K562 (cell line): ENCODE results near the gene LRRC26. TPM values are rescaled to one million over a fixed set of nuclear protein-coding genes. Genes with fewer than 3 reads are reported as not detected.

Experiments used
- CBFB ChIP-seq: sonication (generic); formaldehyde crosslinking; IDR thresholded peaks from 2 replicates; pipeline ENCODE4 v1.4.0; 2020; ENCODE audit warnings: mild to moderate bottlenecking, missing genetic modification reagents
- CBX5 ChIP-seq: IDR thresholded peaks from 2 replicates; pipeline ENCODE4 v1.6.1; 2014; ENCODE audit warnings: low read depth, borderline replicate concordance
- MEF2A ChIP-seq: IDR thresholded peaks from 2 replicates; pipeline ENCODE4 v1.6.1; 2011; ENCODE audit warnings: low read depth, mild to moderate bottlenecking, low read length, moderate library complexity; ENCODE audit not compliant: control insufficient read depth
- NFIX ChIP-seq: fragments of 250-450 bp; sonication (Bioruptor Pico); IDR thresholded peaks from 2 replicates; pipeline ENCODE4 v1.4.0; 2020; ENCODE audit warnings: low read depth, mild to moderate bottlenecking, moderate library complexity
- PTRF ChIP-seq: fragments of 450-650 bp; IDR thresholded peaks from 2 replicates; pipeline ENCODE4 v1.6.1; 2016; ENCODE audit warnings: mild to moderate bottlenecking, missing genetic modification characterization, missing compliant biosample characterization
- RCOR1 ChIP-seq, 2 experiments: IDR thresholded peaks; 2 replicates each; pipeline ENCODE4 v1.6.1; 2012; ENCODE audit warnings: low read depth in 2 of 2, low read length in 2 of 2, borderline replicate concordance in 1 of 2, improper control_type of control experiment in 1 of 2
- U2AF2 ChIP-seq: fragments of 200-400 bp; formaldehyde crosslinking; optimal IDR thresholded peaks from 2 replicates; pipeline ENCODE3; 2017; ENCODE audit warnings: low read depth, mild to moderate bottlenecking, low read length
- ZFP36 ChIP-seq: fragments of 150-350 bp; IDR thresholded peaks from 2 replicates; pipeline ENCODE4 v1.6.1; 2018; ENCODE audit warnings: low read length, low read depth; ENCODE audit not compliant: partially characterized antibody
- ZNF263 ChIP-seq: sonication (generic); formaldehyde crosslinking; IDR thresholded peaks from 2 replicates; pipeline ENCODE4 v1.8.0; 2022; ENCODE audit warnings: mild to moderate bottlenecking, missing genetic modification reagents, borderline replicate concordance
- ZNF347 ChIP-seq: fragments of 450-650 bp; formaldehyde crosslinking; IDR thresholded peaks from 2 replicates; pipeline ENCODE4 v1.4.0; 2020; ENCODE audit warnings: low read depth, mild to moderate bottlenecking, moderate library complexity
- ZNF589 ChIP-seq: fragments of 200-800 bp; sonication (Bioruptor generic); IDR thresholded peaks from 2 replicates; pipeline ENCODE4 v1.6.1; 2016; ENCODE audit warnings: low read depth, missing genetic modification characterization, missing compliant biosample characterization
- polyA plus RNA-seq, 8 experiments: library from polyadenylated mRNA; depleted of rRNA in 4 of 8; stranded (reverse) in 5 of 8; unstranded in 3 of 8; fragments of >200 nt; fragmentation: Nextera tagmentation in 2 of 8; fragmentation: Illumina TruSeq in 1 of 8; extraction: Ambion mirVana in 2 of 8; extraction: Trizol in 1 of 8; gene quantifications; 2 replicates each; pipeline versions ENCODE4 v1.2.1 to v1.2.3, GENCODE V29; 2011 to 2014; ENCODE audit warnings: inconsistent platforms in 1 of 8, missing spikeins in 1 of 8
- total RNA-seq, 7 experiments: library from RNA; depleted of rRNA in 6 of 7; stranded (reverse); fragments of >200 nt in 6 of 7; fragmentation: Illumina TruSeq in 2 of 7; extraction: Trizol in 2 of 7; gene quantifications; 2 replicates each; pipeline versions ENCODE4 v1.2.1 to v1.2.3, GENCODE V29; 2011 to 2021; ENCODE audit warnings: low replicate concordance in 1 of 7
- TF ChIP-seq, protein P1 (sequence below), 2 experiments: fragments of 450-650 bp in 1 of 2; sonication (generic) in 1 of 2; formaldehyde crosslinking in 1 of 2; IDR thresholded peaks; 2 replicates each; pipeline versions ENCODE4 v1.7.1 to v1.9.0; 2016 to 2022; ENCODE audit warnings: inconsistent platforms in 1 of 2, mild to moderate bottlenecking in 1 of 2, missing genetic modification reagents in 1 of 2
- TF ChIP-seq, protein P2 (sequence below): fragments of 250-450 bp; sonication (Bioruptor Pico); IDR thresholded peaks from 2 replicates; pipeline ENCODE4 v1.4.0; 2020; ENCODE audit warnings: mild to moderate bottlenecking, moderate library complexity
- TF ChIP-seq, protein P3 (sequence below): fragments of 450-650 bp; IDR thresholded peaks from 2 replicates; pipeline ENCODE4 v1.6.1; 2016; ENCODE audit warnings: antibody characterized with exemption

The LRRC26 gene
- total and polyA plus RNA-seq, 9 of the 15 experiments (the other 6 are each of a cell fraction or from before 2014, with no cell fraction given), result not detected

DNA sequence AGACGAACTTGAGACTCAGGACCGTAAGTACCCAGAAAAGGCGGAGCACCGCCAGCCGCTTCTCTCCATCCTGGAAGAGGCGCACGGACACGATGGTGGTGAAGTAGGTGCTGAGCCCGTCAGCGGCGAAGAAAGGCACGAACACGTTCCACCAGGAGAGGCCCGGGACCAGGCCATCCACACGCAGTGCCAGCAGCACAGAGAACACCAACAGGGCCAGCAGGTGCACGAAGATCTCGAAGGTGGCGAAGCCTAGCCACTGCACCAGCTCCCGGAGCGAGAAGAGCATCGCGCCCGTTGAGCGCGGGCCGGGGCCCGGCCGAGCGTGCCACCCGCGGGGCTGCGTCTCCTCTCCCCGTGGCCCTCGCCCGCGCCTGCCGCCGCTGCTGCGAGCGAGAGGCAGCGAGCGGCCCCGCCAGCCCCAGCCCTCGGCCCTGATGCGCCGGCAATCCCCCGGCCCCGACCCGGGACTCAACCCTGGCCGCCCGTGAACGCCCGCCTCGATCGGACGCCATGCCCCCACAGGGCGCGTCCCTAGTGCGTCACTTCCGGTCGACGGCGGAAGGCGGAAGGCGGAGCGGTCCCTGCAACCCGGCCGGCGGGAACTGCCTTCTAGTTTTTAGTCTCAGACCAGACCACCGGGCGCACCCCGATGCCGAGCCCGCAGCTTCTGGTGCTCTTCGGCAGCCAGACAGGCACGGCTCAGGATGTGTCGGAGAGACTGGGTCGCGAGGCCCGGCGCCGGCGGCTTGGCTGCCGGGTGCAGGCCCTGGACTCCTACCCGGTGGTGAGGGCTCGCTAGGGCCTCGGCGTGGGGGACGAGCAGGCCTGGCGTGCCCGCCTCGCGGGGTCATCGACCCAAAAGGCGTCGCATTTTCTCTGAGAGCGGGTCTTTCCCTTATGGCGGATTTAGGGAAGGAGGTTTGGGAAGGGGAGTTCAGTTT, 35.5 kb upstream of the LRRC26 start, which contains the start of the genes NDOR1 and TMEM203 (continued):
- TF ChIP-seq, protein P1, sequence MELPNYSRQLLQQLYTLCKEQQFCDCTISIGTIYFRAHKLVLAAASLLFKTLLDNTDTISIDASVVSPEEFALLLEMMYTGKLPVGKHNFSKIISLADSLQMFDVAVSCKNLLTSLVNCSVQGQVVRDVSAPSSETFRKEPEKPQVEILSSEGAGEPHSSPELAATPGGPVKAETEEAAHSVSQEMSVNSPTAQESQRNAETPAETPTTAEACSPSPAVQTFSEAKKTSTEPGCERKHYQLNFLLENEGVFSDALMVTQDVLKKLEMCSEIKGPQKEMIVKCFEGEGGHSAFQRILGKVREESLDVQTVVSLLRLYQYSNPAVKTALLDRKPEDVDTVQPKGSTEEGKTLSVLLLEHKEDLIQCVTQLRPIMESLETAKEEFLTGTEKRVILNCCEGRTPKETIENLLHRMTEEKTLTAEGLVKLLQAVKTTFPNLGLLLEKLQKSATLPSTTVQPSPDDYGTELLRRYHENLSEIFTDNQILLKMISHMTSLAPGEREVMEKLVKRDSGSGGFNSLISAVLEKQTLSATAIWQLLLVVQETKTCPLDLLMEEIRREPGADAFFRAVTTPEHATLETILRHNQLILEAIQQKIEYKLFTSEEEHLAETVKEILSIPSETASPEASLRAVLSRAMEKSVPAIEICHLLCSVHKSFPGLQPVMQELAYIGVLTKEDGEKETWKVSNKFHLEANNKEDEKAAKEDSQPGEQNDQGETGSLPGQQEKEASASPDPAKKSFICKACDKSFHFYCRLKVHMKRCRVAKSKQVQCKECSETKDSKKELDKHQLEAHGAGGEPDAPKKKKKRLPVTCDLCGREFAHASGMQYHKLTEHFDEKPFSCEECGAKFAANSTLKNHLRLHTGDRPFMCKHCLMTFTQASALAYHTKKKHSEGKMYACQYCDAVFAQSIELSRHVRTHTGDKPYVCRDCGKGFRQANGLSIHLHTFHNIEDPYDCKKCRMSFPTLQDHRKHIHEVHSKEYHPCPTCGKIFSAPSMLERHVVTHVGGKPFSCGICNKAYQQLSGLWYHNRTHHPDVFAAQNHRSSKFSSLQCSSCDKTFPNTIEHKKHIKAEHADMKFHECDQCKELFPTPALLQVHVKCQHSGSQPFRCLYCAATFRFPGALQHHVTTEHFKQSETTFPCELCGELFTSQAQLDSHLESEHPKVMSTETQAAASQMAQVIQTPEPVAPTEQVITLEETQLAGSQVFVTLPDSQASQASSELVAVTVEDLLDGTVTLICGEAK (IDR thresholded peaks at IDR 0.05), result peak; percentile 97
- TF ChIP-seq, protein P1 (CRISPR knock-in tag; IDR thresholded peaks at IDR 0.05), result no peak
- TF ChIP-seq PTRF (no peak), ZNF263 (CRISPR knock-in tag) (no peak), ZNF347 (CRISPR knock-in tag) (no peak), RCOR1 (IDR thresholded peaks at IDR 0.05; ENCODE audit: borderline replicate concordance in 1 of 2, low read depth in 2 of 2, low read length in 2 of 2) (no peak), U2AF2 (no peak), ZFP36 (no peak), ZNF589 (no peak), NFIX (CRISPR knock-in tag) (no peak), MEF2A (no peak), CBFB (CRISPR knock-in tag) (peak; percentile 60; the same call in 1 of the 2 replicates), CBX5 (no peak)
- TF ChIP-seq, protein P2, sequence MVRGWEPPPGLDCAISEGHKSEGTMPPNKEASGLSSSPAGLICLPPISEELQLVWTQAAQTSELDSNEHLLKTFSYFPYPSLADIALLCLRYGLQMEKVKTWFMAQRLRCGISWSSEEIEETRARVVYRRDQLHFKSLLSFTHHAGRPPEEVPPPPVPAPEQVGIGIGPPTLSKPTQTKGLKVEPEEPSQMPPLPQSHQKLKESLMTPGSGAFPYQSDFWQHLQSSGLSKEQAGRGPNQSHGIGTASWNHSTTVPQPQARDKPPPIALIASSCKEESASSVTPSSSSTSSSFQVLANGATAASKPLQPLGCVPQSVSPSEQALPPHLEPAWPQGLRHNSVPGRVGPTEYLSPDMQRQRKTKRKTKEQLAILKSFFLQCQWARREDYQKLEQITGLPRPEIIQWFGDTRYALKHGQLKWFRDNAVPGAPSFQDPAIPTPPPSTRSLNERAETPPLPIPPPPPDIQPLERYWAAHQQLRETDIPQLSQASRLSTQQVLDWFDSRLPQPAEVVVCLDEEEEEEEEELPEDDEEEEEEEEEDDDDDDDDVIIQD (CRISPR knock-in tag), result no peak
- TF ChIP-seq, protein P3, sequence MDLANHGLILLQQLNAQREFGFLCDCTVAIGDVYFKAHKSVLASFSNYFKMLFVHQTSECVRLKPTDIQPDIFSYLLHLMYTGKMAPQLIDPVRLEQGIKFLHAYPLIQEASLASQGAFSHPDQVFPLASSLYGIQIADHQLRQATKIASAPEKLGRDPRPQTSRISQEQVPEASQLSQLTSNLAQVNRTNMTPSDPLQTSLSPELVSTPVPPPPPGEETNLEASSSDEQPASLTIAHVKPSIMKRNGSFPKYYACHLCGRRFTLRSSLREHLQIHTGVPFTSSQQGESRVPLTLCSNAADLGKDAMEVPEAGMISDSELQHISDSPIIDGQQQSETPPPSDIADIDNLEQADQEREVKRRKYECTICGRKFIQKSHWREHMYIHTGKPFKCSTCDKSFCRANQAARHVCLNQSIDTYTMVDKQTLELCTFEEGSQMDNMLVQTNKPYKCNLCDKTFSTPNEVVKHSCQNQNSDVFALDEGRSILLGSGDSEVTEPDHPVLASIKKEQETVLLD, result no peak
